GM23248 (cell line): Measurements from ENCODE around the gene ATP11C.

Source experiments
- EZH2 ChIP-seq: fragments of 200-600 bp; sonication (generic); IDR thresholded peaks from 2 replicates; pipeline ENCODE4 v1.6.1; 2018; ENCODE audit warnings: antibody characterized with exemption, mild to moderate bottlenecking; ENCODE audit not compliant: insufficient read depth, poor library complexity, severe bottlenecking
- EZH2phosphoT487 ChIP-seq: fragments of 200-600 bp; sonication (generic); IDR thresholded peaks from 2 replicates; pipeline ENCODE4 v1.6.1; 2018; ENCODE audit warnings: antibody characterized with exemption, moderate library complexity, mild to moderate bottlenecking, low read depth; ENCODE audit not compliant: insufficient read depth

GRCh38 chrX:139864640-139865039 is 68.2 kb downstream of the ATP11C start:
- TF ChIP-seq EZH2phosphoT487 (no peak), EZH2 (no peak)
